Gastrocnemius medialis (tissue), 4 donors: ENCODE measurements around the gene ARHGAP25.
A peak's percentile ranks its signal among the peaks of the same experiment; 100 is the strongest.

Experiments
- CTCF ChIP-seq, 5 experiments: fragments of 450-650 bp in 3 of 5; fragments of 200-600 bp in 2 of 5; sonication (generic) in 2 of 5; IDR thresholded peaks in 4 of 5; conservative IDR thresholded peaks in 1 of 5; 1 replicate in 4 of 5; 2 replicates in 1 of 5; pipeline ENCODE4 v1.5.1; 2016 to 2019; ENCODE audit warnings: antibody characterized with exemption in 5 of 5, mild to moderate bottlenecking in 3 of 5, moderate library complexity in 3 of 5
- POLR2A ChIP-seq, 2 donors: fragments of 450-650 bp; IDR thresholded peaks; one replicate each; pipeline ENCODE4 v1.6.1; 2017; ENCODE audit warnings: antibody characterized with exemption in 2 of 2, mild to moderate bottlenecking in 2 of 2, moderate library complexity in 2 of 2

- no peak for TF ChIP-seq CTCF (IDR thresholded peaks at IDR 0.05 in 4 of 5, conservative IDR thresholded peaks at IDR 0.05 in 1 of 5)
- TF ChIP-seq POLR2A (IDR thresholded peaks at IDR 0.05), result peak; percentile 17 to 32
Observed at GRCh38 chr2:68832233-68832869, 97.7 kb downstream of the ARHGAP25 start.
